HG03175 (cell line): ENCODE data around the gene ZNF611.
A peak's percentile ranks its signal among the peaks of the same experiment; 100 is the strongest.
"Not testable (repeated sequence)": the region's sequence is repeated elsewhere in the genome, so short reads cannot be mapped to it uniquely, and the experiment has no call there.

Experiments
- ATAC-seq: cut with Tn5 transposase; IDR thresholded peaks from one replicate; pipeline ENCODE4 v1.9.1; 2021; ENCODE audit warnings: mild to moderate bottlenecking, moderate library complexity; ENCODE audit not compliant: unreplicated experiment

The ZNF611 gene

DNA sequence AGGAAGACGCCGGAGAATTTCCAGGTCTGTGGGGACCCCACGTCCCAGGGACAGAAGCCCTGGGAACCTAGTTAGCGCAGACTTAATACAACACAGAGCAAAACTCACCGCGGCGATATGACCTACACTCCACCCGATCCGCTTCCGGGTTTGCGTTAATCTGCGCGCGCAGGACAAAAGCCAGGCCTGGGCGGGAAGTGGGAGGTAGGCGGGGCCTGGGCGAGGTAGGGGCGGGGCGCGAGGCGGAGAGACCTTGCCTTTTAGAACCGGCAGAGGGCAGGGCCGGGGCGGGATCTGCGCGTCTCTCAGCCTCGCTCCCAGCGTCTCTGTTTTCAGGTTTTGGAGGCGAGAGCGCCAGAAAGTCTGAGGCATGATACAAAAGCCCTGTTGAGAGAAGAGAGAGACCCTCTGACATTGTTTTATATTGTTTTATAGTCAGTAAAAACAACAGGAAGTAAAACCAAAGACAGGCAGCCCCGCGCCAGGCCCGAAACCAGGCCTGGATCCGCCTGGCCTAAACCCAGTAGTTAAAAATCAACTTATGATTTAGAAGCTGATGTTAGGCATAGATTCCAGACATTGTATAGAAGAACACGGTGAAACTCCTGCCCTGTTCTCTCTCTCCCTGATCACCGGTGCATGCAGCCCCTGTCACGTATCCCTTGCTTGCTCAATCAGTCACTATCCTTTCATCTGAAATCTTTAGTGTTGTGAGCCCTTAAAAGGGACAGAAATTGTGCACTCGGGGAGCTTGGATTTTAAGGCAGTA is at the start of gene ZNF611:
ZNF611 (minus strand) TSS at position 152 of the 769 bp plus-strand sequence. CDS start 19,150 bp downstream, outside the sequence.
- peak; percentile 97 for ATAC-seq

DNA sequence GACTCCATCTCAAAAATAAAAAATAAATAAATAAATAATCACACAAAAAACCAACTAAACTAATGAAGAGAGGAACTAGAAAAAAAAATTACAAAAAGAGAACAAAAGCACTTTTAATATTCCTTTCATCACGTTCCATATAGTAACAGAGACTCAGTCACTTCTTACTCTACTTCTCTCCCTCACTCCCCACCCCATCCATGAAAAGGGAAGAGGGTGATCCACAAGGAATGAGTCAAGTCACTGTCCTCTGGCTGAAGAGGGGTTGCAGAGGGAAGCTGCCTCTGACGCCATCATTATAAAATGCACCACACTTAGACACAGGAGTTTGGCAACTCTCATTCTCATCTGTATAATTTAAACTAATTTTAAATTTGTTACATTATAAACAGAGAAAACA is 48.0 kb upstream of the ZNF611 start:
- ATAC-seq: not testable (repeated sequence)

DNA sequence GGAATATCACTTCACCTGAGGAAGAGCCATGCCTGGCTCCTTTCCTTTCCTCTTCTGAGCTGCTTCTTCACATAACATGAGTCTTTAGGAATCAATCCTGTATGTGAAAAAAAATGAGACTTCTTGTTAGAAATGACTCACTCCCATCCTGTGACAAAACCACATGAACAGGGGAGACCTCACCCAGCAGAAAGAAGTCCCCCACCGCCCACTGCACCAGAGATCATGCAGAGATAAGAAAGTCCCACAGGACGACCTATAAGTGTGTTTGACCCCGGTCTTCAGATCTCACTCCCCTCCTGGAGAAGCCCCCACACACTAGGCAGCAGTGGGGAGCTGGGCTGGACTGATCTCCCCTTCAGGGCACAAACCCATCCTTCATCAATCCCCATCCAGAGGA is 44.0 kb upstream of the ZNF611 start:
- ATAC-seq: no peak

DNA sequence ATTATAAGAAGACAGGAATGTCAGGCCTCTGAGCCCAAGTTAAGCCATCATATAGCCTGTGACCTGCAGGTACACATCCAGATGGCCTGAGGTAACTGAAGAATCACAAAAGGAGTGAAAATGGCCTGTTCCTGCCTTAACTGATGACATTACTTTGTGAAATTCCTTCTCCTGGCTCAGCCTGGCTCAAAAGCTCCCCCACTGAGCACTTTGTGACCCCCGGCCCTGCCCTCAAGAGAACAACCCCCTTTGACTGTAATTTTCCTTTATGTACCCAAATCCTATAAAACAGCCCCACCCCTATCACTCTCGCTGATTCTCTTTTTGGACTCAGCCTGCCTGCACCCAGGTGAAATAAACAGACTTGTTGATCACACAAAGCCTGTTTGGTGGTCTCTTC is 21.6 kb upstream of the ZNF611 start:
- ATAC-seq: not testable (repeated sequence)

DNA sequence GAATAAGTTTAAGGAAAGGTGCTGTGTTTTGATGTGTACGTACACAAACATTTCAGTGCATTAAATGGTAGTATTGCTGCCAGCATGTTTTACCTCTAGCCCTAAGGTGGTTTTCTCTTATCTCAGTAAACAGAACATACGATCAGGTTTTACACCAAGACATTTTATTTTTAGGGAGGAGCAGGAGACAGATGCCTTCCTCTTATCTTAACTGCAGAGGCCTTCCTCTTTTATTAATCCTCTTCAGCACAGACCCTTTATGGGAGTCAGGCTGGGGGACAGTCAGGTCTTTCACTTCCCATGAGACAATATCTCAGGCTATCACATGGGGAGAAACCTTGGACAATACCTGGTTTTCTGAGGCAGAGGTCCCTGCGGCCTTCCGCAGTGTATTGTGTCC is 14.9 kb upstream of the ZNF611 start:
- ATAC-seq: no peak

DNA sequence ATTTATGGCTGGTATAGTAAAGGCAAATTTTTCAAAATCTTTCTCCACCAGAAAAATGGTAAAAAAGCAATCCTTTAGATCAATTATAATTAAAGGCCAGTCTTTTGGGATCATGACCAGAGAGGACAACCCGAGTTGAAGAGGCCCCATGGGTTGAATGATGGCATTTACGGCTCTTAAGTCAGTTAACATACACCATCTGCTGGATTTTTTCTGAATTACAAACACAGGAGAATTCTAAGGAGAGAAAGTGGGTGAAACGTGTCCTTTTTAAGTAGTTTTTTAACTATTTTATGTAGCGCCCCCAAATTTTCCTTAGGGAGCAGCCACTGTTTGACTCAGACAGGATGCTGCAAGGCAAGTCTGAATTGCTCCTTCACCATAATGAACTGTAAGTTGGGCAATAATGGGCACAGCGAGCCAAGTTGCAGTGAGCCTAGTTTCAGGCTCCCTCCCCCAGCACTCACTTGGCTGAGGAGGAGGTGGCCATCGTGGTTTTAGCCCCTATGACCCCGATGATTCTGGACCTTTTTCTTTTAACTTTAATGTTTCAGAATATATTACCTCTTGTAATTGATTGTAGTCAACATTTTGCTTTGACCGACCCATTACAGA is 13.6 kb upstream of the ZNF611 start:
- no peak for ATAC-seq

DNA sequence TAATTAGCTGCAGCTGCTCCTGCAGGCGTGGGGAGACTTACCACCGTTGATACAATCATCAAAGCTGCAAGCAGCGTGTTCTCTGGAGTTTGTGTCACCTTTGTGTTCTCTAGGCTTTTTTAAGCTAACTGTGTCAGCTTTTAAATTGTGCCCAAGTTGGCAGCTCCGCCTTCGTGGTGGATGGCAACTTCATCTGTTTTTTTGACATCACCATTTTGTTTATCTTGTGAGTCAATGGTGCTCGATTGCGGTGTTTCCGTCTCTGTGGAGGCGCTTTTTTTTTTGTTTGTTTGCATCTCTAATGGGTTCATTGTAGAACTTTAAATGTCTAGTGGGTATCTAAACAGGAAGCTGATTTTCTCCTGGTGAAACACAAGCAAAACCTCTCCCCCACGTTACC is 11.1 kb upstream of the ZNF611 start:
- ATAC-seq: not testable (repeated sequence)

DNA sequence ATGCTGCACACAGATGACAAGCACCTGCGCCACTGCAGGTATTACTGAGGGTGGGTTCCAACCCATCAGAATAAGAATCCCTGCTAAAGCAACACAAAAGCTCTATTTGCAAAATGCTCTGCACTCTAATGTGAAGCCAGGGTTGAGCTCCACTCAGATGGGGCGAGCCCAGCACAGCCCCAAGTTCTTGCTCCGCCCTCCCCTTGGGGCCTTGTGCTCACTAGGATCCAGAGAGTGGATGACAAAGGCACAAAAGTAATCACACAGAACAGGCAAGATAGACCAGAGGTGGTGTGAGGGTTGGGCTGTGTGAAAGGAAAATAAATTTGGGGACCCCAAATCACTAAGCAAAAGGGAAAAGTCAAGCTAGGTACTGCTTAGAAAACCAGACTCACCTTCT is 8.2 kb upstream of the ZNF611 start:
- ATAC-seq: no peak

DNA sequence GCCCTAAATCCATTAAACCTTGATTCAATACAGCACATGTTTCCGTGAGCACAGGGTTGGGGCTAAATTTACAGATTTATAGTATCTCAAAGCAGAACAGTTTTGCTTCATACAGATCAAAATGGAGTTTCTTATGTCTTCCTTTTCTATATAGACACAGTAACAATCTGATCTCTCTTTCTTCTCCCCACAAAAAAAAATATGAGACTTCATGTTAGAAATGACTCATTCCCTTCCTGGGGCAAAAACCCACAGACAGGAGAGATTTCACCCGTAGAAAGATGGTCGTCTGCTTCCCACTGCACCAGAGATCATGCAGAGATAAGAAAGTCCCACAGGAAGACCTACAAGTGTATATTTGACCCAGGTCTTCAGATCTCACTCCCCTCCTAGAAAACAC is 7.7 kb upstream of the ZNF611 start:
- ATAC-seq: no peak

DNA sequence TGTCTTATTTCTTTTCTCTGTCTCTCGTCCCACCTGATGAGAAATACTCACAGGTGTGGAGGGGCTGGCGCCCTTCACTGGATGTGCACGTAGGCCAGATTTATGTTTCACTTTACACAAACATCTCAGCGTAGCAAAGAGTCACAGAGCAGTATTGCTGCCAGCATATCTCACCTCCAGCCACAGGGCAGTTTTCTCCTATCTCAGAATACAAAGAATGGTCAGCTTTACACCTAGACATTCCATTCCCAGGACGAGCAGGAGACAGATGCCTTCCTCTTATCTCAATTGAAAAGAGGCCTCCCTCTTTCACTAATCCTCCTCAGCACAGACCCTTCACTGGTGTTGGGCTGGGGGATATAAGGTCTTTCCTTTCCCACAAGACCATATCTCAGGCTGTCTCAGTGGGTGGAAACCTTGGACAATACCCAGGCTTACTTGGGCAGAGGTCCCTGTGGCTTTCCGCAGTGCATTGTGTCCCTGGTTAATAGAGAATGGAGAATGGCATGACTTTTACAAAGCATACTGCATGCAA is 7.2 kb upstream of the ZNF611 start:
- no peak for ATAC-seq

DNA sequence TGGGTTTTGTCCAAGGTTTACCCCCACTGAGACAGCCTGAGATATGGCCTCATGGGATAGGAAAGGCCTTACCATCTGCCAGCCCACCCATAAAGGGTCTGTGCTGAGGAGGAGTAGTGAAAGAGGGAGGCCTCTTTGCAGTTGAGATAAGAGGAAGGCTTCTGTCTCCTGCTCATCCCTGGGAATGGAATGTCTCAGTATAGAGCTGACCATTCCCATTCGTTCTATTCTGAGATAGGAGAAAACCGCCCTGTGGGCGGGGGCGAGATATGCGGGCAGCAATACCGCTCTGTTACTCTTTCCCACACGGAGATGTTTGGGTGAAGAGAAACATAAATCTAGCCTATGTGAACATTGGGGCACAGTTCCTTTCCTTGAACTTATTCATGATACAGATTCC is 6.5 kb upstream of the ZNF611 start:
- ATAC-seq: not testable (repeated sequence)

DNA sequence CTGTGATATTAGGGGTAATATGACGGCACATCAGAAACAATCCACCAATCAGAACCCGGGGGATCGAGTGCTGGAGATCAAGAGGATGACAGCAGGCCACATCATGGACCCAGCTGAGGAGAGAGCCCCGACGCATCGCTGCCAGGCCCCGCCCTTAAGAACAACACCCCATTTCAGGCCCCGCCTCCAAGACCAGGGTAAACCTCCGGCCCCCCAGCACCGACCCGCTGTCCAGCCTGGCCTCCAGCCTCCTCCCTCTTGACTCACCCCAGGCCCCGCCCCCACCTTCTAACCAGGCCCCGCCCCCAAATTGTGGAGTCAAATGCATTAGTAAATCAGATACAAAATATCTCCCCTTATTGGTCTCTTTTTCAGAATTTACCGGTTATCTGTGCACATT is 4.7 kb upstream of the ZNF611 start:
- ATAC-seq: no peak

DNA sequence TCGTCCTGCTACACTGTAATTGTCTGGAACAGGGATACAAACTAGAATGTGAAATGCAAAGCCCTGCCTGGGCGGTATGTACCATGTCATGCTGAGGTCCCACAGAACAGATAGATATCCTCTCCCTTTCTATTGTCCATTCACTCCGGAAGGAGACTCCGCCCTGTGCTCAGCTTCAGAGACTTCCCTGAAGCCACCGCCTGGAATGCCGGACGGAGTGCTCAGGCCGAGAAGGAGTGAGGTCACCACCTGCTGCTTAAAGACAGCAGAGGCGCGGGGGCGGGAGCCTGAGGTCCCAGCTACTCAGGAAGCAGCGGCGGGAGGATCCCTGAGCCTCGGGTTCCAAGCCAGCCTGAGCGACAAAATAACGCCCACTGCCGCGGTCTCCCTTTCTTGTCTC is 890 bp upstream of the ZNF611 start:
- no peak for ATAC-seq

DNA sequence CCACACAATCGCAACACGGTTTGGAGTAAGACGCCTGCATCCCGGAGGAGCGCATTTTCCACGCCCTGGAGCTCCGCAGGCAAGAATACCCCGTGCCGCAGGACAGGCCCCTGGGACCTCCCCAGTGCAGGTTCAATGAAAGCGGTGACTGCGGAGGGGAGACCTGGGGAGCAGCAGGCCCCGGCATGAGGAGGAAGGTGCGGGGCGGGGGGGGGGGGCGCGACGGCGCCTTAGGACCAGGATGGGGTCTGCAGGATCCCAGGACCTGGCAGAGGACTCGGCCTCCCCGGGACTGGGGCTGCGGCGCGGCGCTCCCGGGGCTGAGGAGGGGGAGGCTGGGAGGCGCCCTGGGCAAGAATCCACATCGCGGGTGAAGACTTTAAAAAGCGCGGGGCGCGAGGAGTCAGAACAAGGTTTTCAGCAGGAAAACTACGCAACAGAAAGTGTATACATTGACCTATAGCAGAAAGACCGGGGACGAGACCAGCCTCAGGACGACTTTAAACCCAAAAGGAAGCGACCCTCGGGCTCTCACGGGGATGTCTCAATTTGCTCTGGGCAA is 432 bp downstream of the ZNF611 start:
- ATAC-seq: peak; percentile 28

DNA sequence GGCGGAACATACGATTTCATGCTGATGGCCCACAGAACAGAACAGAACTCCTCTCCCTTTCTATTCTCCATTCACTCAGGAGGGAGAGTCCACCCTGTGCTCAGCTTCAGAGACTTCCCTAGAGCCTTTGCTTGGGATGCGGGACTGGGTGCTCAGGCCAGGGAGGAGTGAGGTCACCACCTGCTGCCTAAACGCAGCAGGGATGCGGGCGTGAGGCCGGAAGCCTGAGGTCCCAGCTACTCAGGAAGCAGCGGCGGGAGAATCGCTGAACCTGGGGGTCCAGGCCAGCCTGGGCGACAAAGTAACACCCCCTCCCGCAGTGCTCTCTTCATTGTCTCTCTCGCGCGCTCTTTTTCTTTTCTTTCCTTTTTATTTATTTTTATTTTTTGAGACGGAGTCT is 8.8 kb downstream of the ZNF611 start:
- ATAC-seq: not testable (repeated sequence)

DNA sequence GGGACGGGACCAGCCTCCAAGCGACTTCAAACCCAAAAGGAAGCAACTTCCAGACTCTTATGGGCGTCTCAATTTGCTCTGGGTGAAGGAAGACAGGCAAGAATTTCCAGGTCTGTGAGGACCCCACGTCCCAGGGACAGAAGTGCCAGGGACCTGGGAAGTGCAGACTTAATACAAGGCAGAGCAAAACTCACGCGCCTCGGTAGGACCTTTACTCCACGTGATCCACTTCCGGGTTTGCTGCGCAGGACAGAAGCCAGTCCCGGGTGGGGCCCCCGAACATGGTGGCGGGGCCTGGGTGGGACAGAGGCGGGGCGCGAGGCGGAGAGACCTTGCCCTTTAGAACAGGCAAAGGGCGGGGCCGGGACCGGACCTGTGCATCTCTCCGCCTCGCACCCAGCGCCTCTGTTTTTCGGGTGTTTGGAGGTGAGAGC is 9.3 kb downstream of the ZNF611 start:
- ATAC-seq: no peak

DNA sequence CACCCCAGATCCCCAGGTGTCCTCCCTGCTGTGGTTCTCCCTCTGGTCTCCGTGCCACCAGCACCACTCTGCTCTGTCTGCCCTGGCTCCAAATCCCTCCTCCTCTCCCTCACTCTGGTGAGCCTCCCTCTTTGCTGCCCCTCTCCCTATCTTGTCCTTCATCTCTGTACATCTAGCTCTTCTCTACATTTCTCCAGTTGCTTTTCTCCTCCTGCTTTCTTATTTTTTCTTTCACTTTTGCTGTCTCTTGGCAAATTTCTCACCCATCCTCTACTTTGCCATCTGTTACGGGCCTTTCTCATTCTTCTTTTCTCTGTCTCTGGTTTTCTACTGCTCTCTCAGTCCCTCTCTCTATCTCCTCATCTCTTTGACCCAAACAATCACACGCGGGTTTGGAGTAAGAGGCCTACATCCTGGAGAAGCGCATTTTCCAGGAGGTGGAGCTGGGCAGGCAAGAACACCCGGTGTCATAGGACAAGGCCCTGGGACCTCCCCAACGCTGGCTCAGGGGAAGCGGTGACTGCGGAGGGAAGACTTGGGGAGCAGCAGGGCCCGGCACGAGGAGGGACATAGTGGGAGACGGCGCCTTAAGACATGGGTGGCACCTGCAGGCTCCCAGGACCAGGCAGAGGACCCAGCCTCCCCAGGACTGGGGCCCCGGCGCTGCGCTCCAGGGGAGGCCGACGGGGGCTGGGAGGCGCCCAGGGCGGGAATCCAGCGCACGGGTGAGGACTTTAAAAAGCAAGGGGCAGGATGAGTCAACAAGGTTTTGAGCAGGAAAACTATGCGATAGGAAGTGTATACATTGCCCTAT is 9.9 kb downstream of the ZNF611 start:
- no peak for ATAC-seq

DNA sequence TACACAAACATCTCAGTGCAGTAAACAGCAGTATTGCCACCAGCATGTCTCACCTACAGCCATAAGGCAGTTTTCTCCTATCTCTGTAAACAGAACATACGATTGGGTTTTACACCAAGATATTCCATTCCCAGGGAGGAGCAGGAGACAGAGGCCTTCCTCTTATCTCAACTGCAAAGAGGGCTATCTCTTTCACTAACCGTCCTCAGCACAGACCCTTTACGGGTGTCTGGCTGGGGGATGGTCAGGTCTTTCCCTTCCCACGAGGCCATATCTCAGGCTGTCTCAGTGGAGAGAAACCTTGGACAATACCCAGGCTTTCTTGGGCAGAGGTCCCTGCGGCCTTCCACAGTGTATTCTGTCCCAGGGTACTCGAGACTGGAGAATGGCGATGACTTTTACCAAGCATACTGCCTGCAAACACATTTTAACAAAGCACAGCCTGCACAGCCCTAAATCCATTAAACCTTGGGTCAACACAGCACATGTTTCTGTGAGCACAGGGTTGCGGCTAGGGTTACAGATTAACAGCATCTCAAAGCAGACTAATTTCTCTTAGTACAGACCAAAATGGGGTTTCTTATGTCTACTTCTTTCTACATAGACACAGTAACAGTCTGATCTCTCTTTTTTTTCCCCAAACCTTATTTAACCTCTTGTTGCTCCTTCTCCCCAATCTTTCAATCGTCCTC is 10.8 kb downstream of the ZNF611 start:
- ATAC-seq: not testable (repeated sequence)

DNA sequence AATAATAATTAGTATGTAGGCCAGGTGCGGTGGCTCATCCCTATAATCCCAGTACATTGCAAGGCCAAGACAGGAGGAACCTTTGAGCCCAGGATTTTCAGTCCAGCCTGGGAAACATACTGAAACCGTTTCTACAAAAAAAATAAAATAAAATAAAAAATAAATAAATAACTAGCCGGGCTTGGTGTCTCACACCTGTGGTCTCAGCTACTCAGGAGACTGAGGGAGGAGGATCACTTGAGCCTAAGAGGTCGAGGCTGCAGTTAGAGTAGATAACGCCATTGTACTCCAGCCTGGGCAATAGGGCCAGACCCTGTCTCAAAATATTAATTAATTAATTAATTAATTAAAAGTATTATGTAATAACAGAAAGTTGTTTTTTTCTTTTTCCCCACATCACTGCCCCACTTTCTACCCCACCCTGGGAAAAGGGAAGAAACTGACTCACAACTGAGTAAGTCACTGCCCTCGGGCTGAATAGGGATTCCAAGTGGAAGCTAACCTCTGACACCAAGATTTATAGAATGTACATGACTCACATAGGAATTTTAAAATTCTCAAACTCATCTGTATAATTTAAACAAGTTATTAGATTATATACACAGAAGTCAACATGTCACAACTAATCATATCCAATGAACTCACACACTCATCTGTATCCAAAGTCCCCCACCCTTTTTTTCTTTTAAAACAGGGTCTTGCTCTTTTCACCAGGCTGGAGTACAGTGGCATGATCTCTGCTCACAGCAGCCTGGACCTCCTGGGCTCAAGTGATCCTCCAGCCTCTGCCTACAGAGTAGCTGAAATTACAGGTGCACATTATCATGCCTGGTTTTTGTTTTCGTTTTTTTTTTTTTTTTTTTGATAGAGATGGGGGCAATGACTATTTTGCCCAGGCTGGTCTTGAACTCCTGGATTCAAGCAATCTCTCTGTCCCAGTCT is 12.5 kb downstream of the ZNF611 start:
- ATAC-seq: no peak
